ENCODE results near the gene NOC3L. TPM values are rescaled to one million over a fixed set of nuclear protein-coding genes. Genes with fewer than 3 reads are reported as not detected.
"Not testable (repeated sequence)": the region's sequence is repeated elsewhere in the genome, so short reads cannot be mapped to it uniquely, and the experiment has no call there.

Gene NOC3L
- total RNA-seq, 1 donor from 2014 or later = 8.1 TPM

- DNase-seq (ENCODE audit: low spot score) = no peak
These were observed 1.5 kb downstream of the NOC3L start for GRCh38 chr10:94361171-94361794.

DNA sequence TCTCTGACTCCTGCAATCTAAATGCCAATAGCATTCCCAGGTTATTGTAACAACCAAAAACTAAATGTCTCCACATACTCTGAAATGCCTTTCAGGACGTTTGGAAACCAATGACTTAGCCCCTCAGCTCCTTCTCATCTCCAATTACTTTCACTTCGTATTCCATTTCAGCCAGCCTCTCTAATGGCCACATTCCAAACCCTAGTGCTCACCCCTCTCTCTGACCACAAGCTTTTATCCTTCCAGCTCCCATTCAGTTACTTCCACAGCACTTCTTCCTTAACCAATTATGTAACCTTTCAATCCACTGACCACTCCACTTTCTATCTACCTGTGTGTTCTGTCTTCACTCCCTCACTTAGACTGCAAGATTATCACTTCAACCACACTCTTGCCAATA lies 4.3 kb downstream of the NOC3L start:
- no peak for DNase-seq (ENCODE audit: low spot score)

DNA sequence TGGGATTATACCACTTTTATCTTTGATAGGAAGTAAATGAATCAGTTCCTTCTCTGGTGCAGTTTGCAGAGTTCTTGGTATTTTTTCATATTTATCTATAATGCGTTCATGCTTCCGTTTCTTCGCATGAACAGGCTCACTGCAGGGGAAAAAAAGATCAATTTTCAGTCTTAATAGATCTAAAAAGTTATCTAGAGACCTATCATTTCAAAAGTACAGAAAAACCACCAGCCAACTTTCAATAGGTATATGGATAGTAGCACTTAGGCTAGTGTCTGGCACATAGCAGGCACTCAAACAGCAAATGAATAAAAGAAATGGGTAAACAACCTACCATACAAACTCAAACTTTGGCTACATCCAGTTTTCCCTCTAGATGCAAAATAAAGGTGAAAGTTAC lies 5.5 kb downstream of the NOC3L start:
- no peak for DNase-seq (ENCODE audit: low spot score)

- DNase-seq (ENCODE audit: low spot score) = no peak
These were observed 6.9 kb downstream of the NOC3L start for GRCh38 chr10:94355841-94356240.

DNA sequence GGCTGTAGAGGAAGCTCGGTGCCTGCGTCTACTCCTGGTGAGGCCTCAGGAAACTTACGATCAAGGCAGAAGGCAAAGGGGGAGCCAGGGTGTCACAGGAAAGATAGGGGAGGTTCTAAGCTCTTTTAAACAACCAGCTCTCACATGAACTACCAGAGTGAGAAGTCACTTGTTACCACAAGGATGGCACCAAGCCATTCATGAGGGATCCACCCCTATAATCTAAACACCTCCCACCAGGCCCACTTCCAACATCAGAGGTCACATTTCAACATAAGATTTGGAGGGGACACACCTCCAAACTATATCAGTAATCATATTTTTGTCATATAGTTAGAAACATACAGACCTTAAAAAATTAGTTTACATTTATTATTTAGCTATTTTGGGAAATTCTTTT lies 9.4 kb downstream of the NOC3L start:
- no peak for DNase-seq (ENCODE audit: low spot score)

- DNase-seq (ENCODE audit: low spot score) = no peak
These were observed 11.7 kb downstream of the NOC3L start for GRCh38 chr10:94351089-94351488.

DNA sequence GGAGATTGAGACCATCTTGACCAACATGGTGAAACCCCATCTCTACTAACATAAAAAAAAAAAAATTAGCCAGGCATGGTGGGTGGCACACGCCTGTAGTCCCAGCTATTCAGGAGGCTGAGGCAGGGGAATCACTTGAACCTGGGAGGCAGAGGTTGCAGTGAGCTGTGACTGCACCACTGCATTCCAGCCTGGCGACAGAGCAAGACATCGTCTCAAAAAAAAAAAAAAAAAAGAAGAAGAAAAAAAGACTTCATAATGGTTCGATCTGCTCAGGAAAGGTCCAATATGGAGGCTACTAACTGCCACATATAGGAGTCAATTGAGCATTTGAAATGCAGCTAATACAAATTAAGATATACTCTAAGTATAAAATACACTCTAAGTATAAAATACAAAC lies 12.2 kb downstream of the NOC3L start:
- DNase-seq (ENCODE audit: low spot score) = not testable (repeated sequence)

DNA sequence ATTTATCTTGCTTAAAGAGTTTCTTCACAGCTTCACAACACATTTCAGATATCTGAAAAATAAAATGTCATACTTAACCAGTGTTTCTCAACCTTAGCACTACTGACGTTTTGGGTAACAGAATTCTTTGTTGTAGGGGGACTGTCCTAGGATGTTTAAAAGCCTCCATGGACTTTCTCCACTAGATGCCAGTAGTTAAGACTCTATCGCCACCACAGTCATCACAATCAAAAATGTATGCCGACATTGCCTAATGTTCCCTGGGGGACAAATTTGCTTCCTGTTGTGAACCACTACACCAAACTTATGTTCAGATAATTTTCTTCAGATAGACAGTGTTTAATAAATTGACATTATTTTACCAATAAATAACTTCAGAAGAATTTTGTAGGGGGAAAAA lies 13.4 kb downstream of the NOC3L start:
- DNase-seq (ENCODE audit: low spot score) = no peak

- no peak for DNase-seq (ENCODE audit: low spot score)
These were observed 18.1 kb downstream of the NOC3L start for GRCh38 chr10:94344522-94345122.

- no peak for DNase-seq (ENCODE audit: low spot score)
These were observed 19.6 kb downstream of the NOC3L start for GRCh38 chr10:94343151-94343550.

- DNase-seq (ENCODE audit: low spot score) = no peak
These were observed 27.9 kb downstream of the NOC3L start for GRCh38 chr10:94334857-94335256.

DNA sequence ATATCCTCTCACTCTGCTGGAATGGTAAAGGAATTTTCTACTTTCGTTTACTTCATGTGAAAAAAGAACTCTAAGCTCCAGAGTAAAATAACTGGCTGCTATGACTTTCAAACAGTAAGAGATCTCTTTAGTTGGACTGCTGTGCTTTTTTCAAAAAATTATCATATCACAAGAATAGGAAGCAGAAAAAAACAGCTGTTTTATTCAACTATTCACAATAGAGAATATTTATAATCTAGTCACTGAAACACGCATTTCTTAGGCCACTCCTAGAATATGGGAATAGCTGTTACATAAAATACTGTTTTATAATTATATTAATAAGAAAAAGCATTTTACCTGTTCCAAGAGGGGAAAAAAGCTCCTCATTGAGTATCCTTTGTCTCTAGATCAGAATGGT lies 29.7 kb downstream of the NOC3L start:
- no peak for DNase-seq (ENCODE audit: low spot score)

DNA sequence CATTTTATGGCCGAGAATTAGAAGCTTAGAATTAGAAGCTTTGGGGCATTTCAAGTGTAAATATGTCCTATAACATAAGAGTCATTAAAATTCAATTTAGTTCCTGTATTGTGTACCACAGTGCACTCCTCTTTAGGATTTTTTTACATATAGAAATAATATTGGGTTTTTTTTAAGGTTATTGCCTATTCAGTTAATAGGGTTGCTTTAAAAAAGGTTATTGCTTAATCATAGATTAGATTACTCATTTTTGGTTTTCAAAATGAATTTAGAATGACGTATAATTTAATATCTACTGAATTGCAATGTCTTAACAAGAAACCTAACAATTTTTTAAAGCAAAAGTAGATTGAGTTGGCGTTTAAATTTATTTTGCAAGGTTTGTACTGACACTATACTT lies 34.1 kb downstream of the NOC3L start:
- DNase-seq (ENCODE audit: low spot score) = no peak

- no peak for DNase-seq (ENCODE audit: low spot score)
These were observed 35.1 kb downstream of the NOC3L start for GRCh38 chr10:94327649-94328048.

DNA sequence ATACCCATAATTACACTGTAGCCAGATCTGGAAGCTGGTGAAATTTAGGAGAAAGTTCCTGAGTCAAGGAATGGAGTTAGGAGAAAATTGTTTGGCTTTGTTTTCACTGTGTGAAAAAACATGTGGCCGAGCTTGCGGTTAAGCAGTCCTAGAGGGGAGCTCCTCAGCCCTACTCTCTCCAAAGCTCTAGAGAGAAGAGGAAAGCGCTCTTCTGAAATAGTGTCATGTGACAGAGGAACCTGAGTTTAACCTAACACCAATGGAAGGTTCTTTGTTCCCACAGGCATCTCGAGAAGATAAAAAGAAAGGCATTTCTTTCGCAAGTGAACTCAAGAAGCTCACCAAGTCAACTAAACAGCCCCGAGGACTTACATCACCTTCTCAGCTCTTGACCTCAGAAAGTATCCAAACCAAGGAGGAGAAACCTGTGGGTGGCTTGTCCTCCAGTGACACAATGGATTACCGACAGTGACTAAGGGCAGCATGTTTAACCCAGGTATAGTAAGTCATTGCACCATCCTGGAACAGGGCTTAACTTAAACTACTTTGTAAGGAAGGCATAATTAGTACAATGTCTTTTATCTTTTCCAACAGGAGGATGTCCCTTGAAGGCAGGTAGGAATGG lies 38.0 kb downstream of the NOC3L start:
- DNase-seq (ENCODE audit: low spot score) = no peak

DNA sequence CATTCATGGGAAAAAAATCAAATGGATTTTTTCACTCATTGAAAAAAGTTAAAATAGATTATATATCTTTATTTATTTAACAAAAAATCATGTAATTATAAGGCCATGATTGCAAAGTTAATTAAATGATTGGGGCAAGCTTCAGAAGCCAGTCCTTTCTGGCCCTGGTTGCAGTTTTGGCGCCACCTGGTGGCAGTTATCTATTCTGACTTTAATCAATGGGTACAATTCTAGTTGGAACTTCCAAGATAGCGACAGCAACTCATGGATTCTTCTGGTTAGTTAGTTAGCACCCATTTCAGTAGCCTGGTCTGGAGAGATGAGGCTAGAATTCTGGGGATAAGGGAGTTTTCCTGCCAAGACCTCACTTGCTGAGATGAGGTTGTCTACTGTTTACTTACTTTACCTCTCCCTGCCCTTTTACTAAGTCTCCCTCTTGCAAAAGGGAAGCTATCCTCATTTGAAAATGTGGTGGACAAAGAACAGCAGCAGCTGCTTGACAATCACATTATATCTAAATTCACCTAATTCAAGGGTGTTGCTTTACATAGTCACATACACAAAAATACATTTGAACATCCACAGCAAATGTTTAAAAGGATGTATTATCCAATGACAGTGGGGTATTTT lies 42.3 kb downstream of the NOC3L start:
- peak; percentile 69 for DNase-seq (ENCODE audit: low spot score)

GRCh38 chr10:94316560-94316959 lies 46.2 kb downstream of the NOC3L start:
- DNase-seq (ENCODE audit: low spot score) = no peak

GRCh38 chr10:94315975-94316464 lies 46.7 kb downstream of the NOC3L start:
- DNase-seq (ENCODE audit: low spot score) = no peak

GRCh38 chr10:94315024-94315451 lies 47.7 kb downstream of the NOC3L start:
- DNase-seq (ENCODE audit: low spot score) = no peak

DNA sequence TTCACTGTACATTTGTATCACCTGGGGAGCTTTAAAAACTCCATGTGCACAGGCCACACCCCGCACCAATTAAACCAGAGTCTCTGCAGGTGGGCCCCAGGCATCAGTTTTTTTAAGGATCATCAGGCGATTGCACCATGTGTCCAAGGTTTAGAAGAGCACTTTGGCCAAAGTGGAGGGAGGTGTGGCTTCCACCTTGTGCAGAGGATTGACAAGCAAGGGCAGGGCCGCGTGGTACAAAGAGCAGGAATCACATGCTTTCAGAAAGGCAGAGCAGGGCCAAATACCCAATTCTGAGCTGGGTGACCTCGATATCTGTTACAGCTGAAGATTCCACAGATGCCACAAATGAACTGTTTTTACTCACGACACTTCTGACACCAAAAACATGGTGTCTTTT lies 52.4 kb downstream of the NOC3L start:
- DNase-seq (ENCODE audit: low spot score) = no peak

DNA sequence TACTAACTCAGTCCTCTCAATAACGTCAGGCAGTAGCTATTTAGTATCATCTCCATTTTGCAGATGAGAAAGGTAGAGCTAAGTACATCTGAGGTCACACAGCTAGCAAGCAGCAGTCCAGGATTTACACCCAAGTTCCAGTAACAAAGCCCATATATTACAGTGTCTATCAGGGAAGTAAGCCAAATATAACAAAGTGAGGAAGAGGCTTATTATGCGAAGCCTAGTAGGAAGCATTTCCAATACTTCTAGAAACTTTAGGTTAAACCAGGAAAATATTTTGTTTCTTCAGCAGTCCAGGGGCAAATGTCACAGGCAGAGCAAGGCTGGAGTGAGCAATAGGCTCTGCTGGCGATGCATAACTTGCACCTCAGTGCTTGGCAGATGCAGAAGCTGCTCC lies 53.9 kb downstream of the NOC3L start:
- no peak for DNase-seq (ENCODE audit: low spot score)

GRCh38 chr10:94307046-94307615 lies 55.6 kb downstream of the NOC3L start:
- DNase-seq (ENCODE audit: low spot score) = no peak

All from mucosa of gallbladder (tissue), 1 donor.